ENCODE data around the gene NCKAP5L. TPM values are rescaled to one million over a fixed set of nuclear protein-coding genes. Genes with fewer than 3 reads are reported as not detected.

NCKAP5L gene
- total RNA-seq, 2 donors from 2014 or later, result 16.2 to 22.4 TPM

DNA sequence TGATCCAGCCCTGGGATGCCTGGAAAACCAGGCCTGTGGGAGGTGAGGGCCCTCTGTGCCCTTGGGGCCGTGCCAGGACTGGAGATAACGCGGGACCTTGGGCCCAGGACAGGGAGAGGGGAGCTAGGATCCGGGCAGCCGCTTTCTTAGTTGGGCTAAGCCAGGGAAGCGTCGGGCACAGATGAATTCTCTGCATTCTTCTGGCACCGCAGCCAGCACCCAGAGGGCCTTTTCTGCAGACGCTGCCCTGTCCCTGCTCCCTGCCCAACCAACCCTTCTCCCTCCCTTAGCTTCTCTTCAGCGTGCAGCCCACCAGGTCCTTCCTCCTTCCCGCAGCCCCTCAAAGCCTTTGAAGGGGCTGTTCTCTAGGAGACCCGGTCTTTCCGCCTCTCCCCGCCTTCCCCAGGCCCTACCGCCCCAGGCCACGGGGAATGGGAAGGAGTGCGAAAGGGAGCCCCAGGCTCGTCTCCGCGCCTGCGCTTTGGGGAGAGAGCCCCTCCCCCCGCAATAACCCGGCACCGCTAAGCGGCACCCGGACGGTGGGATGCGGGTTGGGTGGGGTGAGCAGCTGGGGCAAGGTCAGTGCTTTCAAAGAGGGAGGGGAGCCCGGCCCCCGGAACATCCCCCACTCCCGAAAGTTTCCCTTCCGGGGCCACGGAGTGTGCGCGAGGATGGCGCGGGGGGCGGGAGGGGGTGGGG is 663 bp downstream of the NCKAP5L start:
- intact Hi-C loops (cut with DNase I), result loop anchor here in 1 of 2 donors (2.0 kb wide), 1 partner anchor 15 kb away; the partner anchor contains the start of gene BCDIN3D
- DNase-seq (ENCODE audit: low spot score), result peak; percentile 88

DNA sequence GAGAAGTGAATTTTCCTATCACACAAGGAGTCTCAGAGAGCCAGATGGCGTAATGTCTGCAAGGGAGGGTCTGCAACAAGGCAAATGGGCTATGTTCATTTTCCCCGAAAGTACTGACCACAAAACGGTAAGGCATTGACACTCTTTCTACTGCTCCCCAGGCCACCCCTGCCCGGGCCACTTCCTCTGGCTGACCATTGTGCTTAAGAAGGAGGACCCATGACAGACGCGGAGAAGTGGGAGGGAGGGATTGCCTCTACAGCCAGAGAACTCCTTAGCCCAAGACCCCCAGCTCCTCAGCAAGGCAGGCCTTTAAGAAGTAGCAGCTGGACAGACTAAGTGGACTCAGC is 1.2 kb downstream of the NCKAP5L start:
- intact Hi-C loops (cut with DNase I), result no loop called here
- no peak for DNase-seq (ENCODE audit: low spot score)

- intact Hi-C loops (cut with DNase I), result no loop called here
These were observed 2.2 kb downstream of the NCKAP5L start for GRCh38 chr12:49825971-49826421.

DNA sequence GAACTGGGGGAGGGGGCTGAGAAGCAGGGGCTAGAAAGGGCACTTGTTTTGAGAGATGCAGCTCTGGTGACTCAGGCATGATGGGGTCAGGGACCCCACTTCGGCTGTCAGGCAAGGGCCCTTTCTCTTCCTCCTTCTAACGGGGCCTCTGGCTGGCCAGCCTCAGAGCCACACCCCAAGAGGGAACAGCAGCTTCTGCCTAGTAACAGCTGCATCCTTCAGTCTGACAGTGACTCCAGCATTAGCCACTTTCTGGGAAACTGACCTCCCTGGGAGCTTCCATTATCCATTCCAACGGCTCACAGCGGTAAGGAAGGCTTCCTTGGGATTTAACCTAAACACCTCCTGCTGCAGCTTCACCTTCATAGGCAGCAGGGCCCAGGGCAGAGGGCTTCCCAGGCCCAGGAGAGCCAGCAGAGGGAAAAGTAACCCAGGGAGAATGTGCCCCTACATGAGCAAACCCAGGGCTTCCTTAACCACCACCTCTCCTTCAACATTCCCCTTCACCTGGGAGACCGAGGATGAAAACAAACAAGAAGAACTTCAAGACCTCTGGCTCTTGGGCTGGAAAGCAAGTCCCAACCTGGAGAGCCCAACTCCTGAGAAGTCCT is 2.7 kb downstream of the NCKAP5L start:
- DNase-seq (ENCODE audit: low spot score), result peak; percentile 89
- intact Hi-C loops (cut with DNase I), result no loop called here

More at GRCh38 chr12:49825971-49826421, 2.2 kb downstream of the NCKAP5L start:
- peak; percentile 85 for DNase-seq (ENCODE audit: low spot score)

DNA sequence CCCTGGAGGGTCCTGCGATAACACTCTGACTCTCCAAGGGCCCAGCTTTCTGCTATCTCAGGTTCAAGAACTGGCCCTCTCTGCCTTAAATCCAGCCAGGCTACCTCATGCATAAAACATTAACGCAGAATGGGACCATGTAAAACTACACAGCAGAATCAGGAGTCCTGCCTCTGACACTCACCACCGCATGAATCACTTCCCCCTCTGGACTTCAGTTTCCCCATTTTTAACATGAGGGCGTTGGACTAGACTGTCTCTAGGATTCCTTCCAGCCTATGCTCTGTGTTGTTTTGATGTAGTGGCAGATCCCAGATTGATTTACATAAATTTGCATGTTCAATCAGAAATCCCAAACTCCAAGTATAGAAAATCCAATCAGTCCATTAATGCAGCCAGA is 3.3 kb downstream of the NCKAP5L start:
- intact Hi-C loops (cut with DNase I), result no loop called here
- DNase-seq (ENCODE audit: low spot score), result no peak

DNA sequence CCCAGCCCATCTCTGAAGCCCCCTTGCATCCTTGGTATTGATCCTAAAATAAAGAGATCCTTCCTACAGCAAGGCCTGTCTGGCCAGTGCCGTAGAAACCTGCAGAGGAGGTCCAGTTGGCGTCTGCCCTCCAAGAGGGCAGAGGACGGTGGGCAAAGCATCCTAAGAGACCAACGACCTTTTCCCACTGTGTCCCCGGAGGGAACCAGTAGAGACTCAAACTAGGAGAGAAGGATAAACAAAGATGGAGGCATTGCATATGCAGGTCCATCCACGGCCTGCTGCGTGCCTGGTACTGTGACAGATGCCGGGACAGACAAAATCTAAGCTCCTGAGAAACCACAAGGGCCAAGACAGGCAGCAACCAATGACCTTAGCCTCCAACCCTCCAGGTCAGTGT is 3.8 kb downstream of the NCKAP5L start:
- no peak for DNase-seq (ENCODE audit: low spot score)
- intact Hi-C loops (cut with DNase I), result no loop called here

DNA sequence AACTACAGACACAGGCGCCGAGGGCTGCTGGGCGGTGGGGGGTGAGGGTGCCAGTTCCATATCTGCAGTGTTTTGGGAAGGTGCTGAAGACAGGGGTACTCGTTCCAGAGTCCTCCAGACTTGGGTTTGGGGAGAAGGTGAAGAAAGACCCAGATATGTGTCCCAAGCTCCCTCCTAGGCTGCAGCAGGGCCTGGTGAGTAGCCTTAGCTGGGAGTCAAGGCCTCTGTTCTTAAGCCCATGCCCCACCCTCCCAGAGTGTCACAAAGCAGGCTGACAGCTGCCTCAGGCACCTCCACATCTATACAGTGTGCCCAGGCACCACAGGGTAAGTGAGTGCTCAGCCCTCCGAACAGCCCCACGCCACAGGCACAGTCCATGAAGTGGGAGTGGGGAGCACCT is 4.3 kb downstream of the NCKAP5L start:
- intact Hi-C loops (cut with DNase I), result no loop called here
- no peak for DNase-seq (ENCODE audit: low spot score)

GRCh38 chr12:49823350-49823749 is 4.9 kb downstream of the NCKAP5L start:
- no peak for DNase-seq (ENCODE audit: low spot score)
- intact Hi-C loops (cut with DNase I), result no loop called here

DNA sequence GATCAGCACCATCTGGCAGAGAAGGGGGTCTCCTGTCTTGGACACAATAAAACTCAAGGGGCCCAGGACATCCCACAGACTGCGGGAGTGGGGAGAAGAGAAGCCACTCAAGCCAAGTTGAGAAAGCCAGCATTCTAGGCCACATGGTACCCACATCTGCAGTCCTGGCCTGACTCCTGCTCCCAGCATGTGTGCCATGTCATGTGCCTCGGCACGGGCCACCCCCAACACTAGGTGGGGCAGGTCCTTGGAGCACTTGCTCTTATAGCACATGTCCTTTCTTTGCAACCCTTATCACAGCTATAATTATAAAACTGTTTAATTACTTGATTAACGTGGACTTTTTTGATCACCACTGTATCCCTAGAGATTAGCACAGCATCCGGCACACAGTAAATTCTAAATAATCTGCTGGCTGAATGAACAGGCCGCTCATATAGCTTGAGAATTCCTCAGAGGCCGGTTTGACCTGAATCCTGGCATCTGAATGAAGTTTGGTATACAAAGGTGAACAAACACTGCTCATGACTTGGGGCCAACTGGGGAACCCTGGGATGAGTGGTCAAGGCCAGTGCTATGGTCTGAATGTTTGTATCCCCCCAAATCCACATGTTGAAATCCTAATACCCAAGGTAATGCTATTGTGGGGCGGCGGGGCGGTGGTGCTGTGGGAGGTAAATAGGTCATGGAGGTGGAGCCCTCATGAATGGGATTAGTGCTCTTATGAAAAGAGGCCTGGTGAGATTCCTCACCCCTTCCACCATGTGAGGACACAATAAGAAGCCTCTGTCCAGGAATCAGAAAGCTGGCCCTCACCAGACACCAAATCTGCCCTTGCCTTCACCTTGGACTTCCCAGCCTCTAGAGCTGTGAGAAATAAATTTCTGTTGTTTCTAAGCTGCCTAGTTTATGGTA is 6.6 kb downstream of the NCKAP5L start:
- intact Hi-C loops (cut with DNase I), result no loop called here
- no peak for DNase-seq (ENCODE audit: low spot score)

- no peak for DNase-seq (ENCODE audit: low spot score)
- intact Hi-C loops (cut with DNase I), result no loop called here
These were observed 8.4 kb downstream of the NCKAP5L start for GRCh38 chr12:49819786-49820185.

DNA sequence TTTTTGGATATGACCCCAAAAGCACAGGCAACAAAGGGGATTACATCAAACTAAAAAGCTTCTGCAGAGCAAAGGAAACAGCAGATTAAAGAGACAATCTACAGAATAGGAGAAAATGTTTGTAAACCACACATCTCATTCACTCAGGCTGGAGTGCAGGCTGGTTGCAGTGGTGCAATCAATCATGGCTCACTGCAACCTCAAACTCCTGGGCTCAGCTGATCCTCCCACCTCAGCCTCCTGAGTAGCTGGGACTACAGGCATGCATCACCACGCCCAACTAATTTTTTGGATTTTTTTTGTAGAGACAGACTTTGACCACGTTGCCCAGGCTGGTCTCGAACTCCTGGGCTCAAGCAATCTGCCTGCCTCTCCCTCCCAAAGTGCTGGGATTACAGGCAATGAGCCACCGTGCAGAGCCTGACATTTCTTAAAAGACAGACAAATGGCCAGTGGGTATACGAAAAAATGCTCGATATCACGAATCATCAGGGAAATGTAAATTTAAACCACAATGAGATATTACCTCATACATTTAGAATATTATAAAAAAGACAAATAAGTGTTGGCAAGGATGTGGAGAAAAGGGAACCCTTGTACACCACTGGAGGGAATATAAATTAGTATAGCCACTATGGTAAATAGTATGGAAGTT is 9.8 kb downstream of the NCKAP5L start:
- DNase-seq (ENCODE audit: low spot score), result no peak
- intact Hi-C loops (cut with DNase I), result no loop called here

- intact Hi-C loops (cut with DNase I), result no loop called here
- DNase-seq (ENCODE audit: low spot score), result no peak
These were observed 15.1 kb downstream of the NCKAP5L start for GRCh38 chr12:49813131-49813530.

DNA sequence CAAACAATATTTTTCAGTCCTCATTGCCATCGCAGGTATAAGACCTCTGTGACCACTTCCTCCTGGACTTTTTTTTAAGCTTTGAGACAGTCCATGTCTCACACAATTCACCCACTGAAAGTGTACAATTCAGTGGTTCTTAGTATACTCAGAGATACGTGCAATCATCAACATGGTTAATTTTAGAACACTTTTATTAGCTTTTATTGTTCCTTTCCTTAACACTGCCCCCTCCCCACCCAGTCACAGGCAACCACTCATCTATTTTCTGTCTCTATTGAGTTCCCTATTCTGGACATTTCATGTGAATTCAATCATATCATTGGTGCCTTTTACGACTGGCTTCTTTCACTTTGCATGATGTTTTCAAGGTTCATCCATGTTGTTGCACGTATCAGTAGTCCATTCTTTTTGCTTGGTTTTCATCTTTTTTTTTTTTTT is 16.2 kb downstream of the NCKAP5L start:
- no peak for DNase-seq (ENCODE audit: low spot score)
- intact Hi-C loops (cut with DNase I), result no loop called here

DNA sequence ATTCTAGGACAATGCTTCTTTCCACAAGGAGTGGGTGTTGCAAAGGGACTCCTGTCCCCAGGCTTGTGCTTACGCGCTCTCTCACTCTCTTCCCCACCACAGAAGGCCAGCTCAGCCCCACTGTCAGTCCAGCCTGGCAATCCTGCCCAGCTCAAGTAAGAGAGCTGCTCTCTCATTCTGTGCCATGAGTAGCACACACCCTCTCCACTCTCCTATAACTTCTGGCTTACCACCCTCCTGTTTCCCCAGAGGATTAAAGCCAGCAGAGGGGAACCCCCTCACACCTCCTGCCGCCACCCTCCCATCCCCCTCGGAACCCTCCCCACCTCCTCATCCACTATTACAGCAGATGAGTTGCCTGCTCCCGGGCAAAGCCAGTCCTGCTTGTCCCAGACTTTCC is 17.1 kb downstream of the NCKAP5L start:
- intact Hi-C loops (cut with DNase I), result no loop called here
- DNase-seq (ENCODE audit: low spot score), result no peak

DNA sequence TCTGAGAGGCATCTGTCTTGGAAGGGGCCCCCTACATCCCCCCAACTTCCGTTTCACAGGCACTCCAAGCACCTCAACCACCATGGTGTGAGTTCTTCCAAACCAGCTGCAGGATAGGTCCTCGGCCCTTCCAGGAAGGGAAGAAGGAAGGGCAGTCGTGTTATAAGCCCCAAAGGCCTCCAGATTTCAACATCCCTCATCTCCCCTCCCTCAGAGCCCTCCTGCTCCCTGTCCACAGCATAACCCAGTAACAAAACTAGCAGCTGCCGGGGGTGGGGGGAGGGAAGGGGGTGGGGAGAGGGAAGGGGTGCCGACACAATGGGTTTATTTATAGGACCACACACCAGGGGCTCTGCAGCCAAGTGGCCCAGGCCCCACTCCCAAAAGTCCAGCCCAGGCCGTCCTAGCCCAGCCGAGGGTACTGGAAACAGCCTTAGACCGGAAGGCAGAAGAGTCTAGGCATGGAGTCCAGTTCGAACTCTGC is 18.3 kb downstream of the NCKAP5L start:
- intact Hi-C loops (cut with DNase I), result no loop called here
- no peak for DNase-seq (ENCODE audit: low spot score)

- intact Hi-C loops (cut with DNase I), result no loop called here
- DNase-seq (ENCODE audit: low spot score), result peak; percentile 80
These were observed 18.8 kb downstream of the NCKAP5L start for GRCh38 chr12:49809381-49809905.

GRCh38 chr12:49808686-49809380 is 19.4 kb downstream of the NCKAP5L start:
- intact Hi-C loops (cut with DNase I), result no loop called here
- peak; percentile 90 for DNase-seq (ENCODE audit: low spot score)

- DNase-seq (ENCODE audit: low spot score), result no peak
- intact Hi-C loops (cut with DNase I), result no loop called here
These were observed 20.1 kb downstream of the NCKAP5L start for GRCh38 chr12:49807991-49808580.

Data from posterior vena cava (tissue), 2 donors.